Activated naive CD4-positive, alpha-beta T cell treated with Interleukin-2 at 50 U/mL for 16 hours (primary cell): ENCODE data around the gene PID1.

ENCODE experiments used
- DNase-seq: peaks from one replicate; pipeline ENCODE4 v3.0.0-alpha.2; 2020

Gene PID1

DNA sequence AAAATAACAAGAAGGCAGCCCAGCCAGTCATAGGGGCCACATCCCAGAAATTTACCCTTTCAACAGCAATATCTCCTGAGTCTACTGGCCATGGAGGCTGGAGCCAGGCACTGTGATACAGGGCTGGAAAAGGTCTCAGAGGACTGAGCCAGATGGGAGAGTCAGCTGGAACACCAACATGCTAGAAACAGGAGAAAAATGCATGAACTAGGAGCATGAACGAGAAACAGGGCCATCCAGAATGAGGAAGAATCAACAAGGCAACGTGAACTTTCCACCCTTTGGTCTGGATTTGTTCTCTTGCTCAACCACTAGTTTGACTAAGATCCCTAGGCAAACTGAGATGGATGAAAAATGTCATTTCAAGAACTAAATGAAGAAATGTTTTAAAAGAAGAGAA is 13.1 kb downstream of the PID1 start:
- DNase-seq, result no peak

DNA sequence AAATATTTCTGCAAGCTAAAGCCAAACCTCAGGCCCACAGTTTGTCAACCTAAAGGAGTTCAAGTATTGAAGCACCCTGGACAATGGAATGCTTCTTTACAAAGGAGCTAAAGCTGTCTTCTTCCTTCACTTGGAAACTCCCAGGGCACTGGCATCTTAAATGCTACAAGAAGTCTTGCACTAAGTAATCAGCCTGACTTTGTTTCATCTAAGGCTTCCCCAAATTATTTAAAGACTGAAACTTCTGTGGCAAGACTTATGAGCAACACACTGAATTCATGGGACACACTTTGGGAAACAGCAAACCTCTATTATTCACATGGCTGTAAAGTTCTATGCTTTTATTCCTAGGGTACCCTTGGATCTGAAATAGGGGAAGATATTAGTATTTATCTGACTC is 14.7 kb downstream of the PID1 start:
- no peak for DNase-seq

GRCh38 chr2:229254206-229254605 is 16.9 kb downstream of the PID1 start:
- DNase-seq, result no peak

DNA sequence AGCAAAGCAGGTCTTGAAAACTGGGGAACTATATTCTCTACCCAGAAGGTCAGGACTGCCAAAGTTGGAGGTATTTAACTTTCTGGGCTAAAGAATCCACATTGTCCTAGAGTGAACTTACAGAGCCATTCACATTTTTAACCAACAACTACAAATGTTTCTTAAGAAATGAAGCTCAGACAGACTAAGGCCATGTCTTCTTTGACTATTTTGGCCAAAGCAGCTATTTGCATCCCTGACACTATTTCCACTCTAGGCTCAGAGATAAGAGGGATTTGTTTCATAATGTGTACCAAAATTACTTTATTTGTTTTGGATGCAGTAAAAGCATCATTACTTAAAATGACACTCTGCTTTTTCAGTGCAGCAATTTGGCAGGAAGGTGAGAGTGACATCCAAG is 18.1 kb downstream of the PID1 start:
- no peak for DNase-seq

DNA sequence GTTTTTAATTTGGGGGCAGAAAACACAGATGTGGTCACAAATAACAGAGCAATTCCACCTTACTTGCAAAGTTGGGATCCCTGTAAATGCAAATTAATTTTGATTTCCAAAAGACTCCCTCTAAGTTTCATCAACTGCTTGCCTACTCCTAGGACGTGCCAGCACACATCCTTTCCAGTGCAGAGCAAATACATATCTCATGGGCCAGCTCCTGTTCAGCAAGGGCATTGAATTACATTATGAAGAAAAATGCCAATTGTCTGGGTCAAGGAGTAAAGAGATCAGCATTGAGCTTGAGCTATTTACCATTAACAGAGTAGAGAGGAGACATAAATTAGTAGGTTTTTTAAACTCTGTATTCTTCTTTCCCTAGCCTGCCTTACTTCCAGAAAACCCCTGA is 18.8 kb downstream of the PID1 start:
- DNase-seq, result no peak

DNA sequence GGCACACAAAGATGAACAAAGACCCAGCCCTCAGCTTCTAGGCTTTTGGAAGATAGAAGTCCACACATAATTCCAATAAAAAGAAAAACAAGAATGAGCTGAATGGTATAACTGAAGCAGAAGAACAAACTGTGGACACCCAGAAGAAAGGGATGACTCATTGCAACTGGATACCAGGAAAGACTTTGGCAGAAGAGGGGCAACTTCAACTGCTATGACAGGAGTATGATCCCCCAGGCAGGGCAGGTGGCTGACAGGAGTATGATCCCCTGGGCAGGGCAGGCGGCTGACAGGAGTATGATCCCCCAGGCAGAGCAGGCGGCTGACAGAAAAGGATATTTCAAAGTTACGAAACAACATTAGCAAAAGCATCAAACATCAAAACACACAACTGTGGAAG is 21.6 kb downstream of the PID1 start:
- no peak for DNase-seq

DNA sequence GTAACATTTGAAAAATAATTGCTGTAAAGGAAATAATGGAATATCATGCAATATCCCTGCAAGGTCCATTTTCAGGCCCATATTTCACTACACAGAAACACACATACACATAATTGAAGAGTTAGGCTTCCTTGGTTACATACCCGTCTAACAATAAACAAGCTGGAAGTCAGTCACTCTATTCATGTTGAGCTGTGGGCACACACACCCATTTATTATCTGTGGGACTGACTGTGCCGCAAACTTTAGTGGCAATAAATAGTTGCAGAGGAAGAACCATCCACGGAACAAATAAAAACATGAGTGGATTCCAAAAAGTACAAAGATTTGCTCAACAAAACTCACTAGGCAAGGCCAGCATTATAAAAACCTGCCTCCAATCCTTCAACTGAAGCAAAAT is 24.8 kb downstream of the PID1 start:
- no peak for DNase-seq

DNA sequence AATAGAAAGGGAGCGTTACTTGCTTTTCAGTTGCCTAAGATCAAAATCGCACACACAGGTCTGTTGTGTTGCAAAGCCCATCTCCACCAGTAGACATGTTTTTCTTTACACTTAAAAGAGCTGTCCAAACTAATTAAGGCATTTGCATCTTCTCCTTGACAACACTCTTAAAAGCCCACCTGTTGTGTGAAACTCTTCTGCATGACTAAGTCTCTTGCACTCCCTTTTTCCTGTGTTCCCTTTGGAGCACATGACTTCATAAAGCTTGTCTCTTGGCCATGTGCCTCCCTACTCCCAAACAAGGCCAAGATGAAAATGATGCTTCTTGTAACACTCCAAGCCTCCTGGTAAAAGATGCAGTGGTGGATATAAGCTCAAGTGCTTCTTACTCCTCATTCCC is 26.1 kb downstream of the PID1 start:
- no peak for DNase-seq

GRCh38 chr2:229243890-229244560 is 27.1 kb downstream of the PID1 start:
- no peak for DNase-seq

DNA sequence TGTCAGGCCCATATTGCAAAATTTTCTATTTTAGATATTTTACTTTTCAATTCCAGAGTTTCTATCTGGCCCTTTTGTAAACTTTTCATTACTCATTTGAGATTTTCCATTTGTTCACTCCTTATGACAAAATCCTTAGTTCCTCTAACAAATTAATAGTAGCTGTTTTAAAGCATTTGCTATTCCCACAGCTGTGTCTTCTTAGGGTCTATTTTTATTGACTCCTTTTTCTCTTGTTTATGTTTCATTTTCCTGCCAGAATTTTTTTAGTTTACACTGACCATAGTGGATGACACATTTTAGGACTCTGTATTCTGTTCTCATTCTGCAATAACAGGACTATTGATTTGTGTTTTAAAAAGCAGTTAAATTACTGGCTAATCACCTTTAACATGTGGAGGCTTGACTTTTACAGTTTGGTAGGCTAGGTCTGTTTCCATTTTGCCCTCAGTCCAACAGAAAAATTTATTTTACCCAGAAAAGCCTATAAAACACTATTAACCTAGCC is 30.0 kb downstream of the PID1 start:
- no peak for DNase-seq

DNA sequence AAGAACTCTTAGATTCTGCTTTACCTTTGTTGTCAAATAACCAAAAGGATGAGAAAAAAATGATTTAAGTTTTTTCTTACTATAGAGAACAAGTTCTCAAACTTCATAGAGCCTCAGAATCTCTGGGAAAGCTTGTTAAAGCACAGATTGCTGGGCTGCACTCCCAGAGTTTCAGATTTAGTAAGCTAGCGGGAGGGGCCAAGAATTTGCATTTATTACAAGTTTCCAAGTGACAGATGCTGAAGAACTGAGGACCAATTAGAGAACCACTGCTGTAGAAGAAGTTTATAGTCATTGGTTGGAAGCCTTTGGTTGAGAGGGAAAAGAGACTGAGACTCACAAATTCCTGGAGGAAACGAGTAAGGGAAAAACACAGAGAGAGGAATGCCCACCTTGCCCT is 32.1 kb downstream of the PID1 start:
- no peak for DNase-seq

GRCh38 chr2:229237270-229237669 is 33.8 kb downstream of the PID1 start:
- DNase-seq, result no peak

DNA sequence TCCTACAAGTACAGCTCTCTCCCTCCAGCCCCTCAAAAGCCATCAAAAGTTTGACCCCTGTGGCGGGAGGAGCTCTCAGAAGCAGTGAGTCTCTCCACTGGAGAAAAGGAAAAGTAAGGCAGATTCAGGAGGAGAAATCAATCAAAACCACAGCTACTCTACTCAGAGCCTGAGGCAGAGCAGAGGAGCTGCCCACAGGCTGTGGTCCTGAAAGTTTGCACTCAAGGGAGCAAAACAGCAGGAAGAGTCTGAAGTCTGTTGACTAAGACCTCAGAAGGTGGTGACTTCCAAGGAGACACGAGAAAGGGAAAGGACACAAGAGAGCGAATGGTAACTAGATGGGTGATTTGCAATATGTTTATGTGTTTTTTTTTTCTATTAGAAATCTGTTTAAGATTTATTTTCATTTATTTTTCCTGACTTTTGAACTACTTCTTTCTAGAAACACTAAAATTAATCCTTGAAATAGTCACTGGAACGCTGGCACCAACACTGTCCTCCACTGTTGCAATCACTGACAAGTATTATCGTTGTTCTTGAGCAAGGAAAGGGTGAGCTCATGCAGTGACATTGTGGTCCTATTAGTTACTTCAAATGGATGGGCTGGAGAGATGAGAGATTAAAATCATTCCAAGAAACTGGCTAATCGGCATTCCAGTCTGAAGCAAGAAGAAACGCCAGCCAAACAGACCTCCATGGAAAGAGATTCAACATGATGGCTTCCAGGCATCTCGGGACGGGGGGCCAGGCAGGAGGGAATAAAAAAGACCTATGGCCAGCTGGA is 35.8 kb downstream of the PID1 start:
- no peak for DNase-seq

DNA sequence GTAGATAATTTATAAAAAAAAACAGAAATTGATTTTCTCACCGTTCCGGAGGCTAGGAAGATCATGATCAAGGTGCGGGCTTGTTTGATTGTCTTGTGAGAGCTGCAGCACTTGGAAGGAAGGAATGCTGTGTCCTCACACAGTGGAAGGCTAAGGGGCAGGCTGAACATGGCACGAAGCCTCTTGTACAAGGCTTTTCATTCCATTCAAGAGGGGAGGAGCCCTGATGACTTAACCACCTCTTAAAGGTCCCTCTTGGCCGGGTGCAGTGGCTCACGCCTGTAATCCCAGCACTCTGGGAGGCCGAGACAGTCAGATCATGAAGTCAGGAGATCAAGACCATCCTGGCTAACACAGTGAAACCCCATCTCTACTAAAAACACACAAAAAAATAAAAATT is 39.2 kb downstream of the PID1 start:
- no peak for DNase-seq

DNA sequence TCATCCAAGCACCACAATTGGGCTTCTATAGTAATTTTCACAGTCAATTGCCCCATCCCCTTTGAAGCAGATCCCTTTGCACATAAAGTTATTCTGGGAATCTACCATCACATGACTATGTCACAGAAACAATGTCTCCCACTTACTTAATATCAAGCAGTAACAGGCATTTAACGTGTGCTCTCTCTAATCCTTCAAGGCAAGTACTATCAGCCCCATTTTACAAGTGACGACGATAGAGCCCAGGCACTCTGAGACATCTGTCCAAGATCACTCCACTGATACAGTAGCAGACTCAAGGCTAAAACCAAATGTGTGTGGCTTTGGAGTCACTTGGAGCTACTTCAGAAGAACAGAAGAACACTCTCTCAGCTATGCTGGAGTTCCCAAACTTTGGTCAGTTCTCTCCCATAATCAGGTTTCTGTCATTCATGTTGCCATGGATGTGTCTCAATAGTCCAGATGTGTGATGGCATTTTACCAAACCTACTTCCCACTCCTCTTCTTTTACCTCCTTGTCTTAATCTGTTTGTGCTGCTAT is 39.7 kb downstream of the PID1 start:
- no peak for DNase-seq

GRCh38 chr2:229230911-229231310 is 40.2 kb downstream of the PID1 start:
- no peak for DNase-seq

DNA sequence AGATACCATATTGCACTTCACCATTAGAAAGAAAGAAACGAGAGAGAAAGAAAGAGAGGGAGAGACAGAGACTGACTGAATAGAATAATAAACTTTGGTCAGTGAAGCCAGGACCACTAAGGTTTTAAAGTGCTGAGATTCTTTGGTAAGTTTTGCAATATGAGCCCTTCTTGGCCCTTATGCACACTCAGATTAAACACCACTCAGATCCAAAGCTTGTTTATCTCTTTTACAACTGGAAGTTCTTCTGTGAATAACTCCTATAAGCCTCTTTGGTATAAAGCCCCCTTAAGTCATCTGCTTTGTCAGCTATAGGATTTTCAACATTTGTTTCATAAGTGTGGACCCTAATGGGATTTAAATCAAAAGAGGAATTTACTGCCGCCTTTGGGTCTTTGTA is 40.8 kb downstream of the PID1 start:
- DNase-seq, result no peak

GRCh38 chr2:229226382-229226781 is 44.7 kb downstream of the PID1 start:
- DNase-seq, result no peak

GRCh38 chr2:229223107-229223506 is 48.0 kb downstream of the PID1 start:
- no peak for DNase-seq

DNA sequence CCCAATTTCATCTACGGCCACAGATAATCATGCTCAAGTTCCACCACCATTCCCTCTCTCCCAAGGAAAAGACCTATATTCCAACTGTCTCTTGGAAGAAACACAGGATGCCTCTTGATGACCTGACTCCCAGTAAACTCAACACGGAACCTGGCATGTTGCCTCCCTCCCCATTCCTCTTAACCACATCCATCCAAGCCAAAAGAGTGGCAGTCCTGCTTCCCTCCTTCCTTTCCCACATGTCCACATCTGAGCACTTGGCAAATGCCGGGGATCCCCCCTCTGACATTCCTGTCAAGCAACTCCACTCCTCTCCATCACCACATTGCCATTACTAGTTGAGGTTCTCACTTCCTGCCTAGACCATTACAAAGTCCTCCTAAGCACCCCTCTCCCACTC is 49.4 kb downstream of the PID1 start:
- DNase-seq, result no peak

DNA sequence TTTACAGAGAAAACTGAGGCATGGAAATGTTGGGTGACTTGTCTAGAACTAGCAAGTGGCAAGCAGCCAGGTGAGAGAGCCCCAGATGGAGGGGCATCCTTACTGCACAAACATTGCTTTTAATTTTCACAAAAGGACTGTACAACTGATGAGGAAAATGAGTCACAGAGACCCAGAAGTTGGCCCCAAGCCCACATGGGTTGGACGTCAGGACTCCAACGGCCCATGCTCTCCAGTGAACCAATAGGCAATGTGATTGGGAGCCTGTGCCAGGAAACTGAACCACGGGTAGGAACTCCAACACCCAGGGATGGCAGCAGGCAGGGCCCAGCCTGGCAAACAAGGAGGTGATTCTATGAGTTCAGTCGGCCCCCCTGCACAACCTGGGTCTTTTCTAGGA is 50.8 kb downstream of the PID1 start:
- DNase-seq, result no peak

DNA sequence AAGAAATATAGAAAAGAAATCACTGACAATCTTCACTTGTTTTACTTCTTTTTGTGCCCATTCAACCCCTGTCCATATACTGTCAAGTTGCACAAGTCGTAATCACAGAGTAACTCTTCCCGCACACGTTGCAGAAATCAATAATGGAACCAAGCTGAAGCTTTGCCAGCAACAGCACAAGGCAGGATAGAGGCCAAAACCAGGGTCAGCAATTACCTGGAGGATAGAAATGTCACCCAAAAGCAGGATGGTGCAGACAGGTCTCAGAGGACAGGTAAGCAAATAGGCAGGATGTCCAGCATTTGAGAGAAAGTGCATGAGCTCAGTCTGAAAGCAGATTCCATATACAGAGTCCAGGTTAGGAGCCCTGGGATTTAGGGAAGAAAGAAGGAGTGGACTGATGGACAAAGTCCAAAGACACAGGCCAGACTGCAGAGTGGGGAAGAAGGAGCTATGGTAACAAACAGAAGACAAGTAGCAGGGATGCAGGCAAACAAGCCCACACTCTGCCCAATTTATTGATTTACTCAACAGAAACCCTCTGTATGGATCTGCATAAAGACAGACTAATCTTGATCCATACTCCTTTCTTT is 52.7 kb downstream of the PID1 start:
- DNase-seq, result no peak

DNA sequence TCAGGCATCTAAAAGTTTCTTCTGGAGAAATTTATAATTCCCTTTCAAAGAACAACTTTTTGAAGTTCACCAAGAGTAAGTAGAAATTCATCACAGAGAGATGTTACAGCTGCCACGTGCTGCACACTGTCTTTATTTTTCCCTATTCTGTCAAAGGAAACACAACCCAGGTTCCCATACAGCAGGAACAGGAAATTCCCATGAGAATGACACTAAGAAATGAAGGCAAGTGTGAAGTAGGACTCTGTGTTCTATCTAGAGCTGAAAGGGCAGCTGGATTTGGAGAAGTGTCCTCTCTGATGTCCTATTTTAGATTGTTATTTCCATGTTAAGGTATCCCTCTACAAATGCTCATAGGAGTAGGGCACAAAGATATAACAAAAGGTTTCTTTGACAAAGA is 58.8 kb downstream of the PID1 start:
- DNase-seq, result no peak

GRCh38 chr2:229210641-229211040 is 60.4 kb downstream of the PID1 start:
- DNase-seq, result no peak
